Mucosa of descending colon (tissue), 3 donors: ENCODE results near the gene CAMSAP1. TPM values are rescaled to one million over a fixed set of nuclear protein-coding genes. Genes with fewer than 3 reads are reported as not detected.
"Not testable (repeated sequence)": the region's sequence is repeated elsewhere in the genome, so short reads cannot be mapped to it uniquely, and the experiment has no call there.

Experiments
- ATAC-seq: fragments of 200-7000 bp; cut with Tn5 transposase; one replicate; pipeline ENCODE4 v1.9.1; 2020; ENCODE audit warnings: mild to moderate bottlenecking, moderate library complexity
- DNase-seq, 3 donors: peaks; one replicate each; pipeline ENCODE4 v3.0.0-alpha.2; 2020
- H3K36me3 ChIP-seq: fragments of 200-600 bp; one replicate; pipeline ENCODE4 v1.8.0; 2021; ENCODE audit warnings: low read depth, mild to moderate bottlenecking
- H3K4me1 ChIP-seq: fragments of 200-600 bp; one replicate; pipeline ENCODE4 v1.8.0; 2021; ENCODE audit warnings: low read depth, mild to moderate bottlenecking
- H3K4me3 ChIP-seq: fragments of 200-600 bp; one replicate; pipeline ENCODE4 v1.8.0; 2021; ENCODE audit warnings: mild to moderate bottlenecking
- H3K9me3 ChIP-seq: fragments of 200-600 bp; one replicate; pipeline ENCODE4 v1.8.0; 2021; ENCODE audit warnings: mild to moderate bottlenecking
- intact Hi-C, 2 donors: fragments of 100-400 bp; cut with DNase I in 1 of 2; cut with micrococcal nuclease in 1 of 2; formaldehyde crosslinking; loops; one replicate each; pipeline versions ENCODE4 v1.11.0 to v1.11.1; 2022; cut with DNase I, micrococcal nuclease
- total RNA-seq, 3 donors: library from RNA; stranded (reverse); fragmentation: NEBNext Ultra II Directional in 2 of 3; extraction: Animal tissue kit (Norgen Biotek cat#: 25700) in 2 of 3; gene quantifications; one replicate each; pipeline versions ENCODE4 v1.2.1 to v1.2.4, GENCODE V29; 2021 to 2023
- TF ChIP-seq, protein P1 (sequence below): fragments of 200-600 bp; IDR thresholded peaks from one replicate; pipeline ENCODE4 v1.8.0; 2022; ENCODE audit warnings: antibody characterized with exemption, mild to moderate bottlenecking
- donor health status: DM: no; HTN: no; CAD: no; lungs with moderate emphysema.
- donor health status: DM: no; HTN: no; CAD: no.
- donor health status: DM: no; HTN: yes; CAD: no.

CAMSAP1 gene
- total RNA-seq, 3 donors from 2014 or later: 11.5 to 37.8 (median 14.3) TPM

DNA sequence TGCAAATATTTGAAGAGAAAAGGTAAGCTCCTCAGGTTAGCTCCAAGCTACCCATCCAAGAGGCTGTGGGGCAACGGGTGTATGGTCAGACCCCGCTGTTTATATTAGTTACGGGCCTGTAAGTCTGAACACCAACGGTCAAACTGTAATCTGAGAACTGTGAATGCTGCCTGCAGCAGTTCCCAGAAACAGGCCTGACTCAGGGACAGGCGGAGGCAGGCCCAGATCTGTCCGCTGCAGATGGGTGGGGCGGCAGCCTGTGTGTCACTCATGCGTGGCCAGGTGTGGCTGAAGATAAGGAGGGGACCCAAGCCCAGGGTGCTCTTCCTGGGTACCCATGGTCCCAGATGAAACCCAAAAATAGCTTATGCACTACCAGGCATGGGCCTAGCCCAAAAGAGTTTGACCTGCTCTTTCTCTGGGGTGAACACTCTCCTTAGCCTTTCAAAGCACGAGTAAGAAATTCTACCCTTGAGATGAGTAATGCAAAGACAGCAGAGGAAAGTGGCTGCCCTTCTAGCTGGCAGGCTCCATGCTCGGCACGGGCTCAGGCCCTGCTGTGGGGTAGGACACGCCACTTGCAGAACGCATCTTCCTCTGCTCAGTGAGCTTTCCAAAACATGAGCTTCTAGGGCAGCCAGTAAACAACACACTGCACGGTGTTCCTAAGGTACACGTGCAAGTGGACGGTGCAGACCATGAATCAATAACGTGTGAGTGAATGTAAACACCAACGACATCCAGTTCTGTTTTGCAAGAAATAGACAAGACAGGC is 44.7 kb upstream of the CAMSAP1 start:
- no peaks in the 10 kb centered on the region for H3K4me1 ChIP-seq
- no peak for DNase-seq
- peaks cover 9% of the 10 kb centered on the region for H3K36me3 ChIP-seq
- TF ChIP-seq, protein P1, sequence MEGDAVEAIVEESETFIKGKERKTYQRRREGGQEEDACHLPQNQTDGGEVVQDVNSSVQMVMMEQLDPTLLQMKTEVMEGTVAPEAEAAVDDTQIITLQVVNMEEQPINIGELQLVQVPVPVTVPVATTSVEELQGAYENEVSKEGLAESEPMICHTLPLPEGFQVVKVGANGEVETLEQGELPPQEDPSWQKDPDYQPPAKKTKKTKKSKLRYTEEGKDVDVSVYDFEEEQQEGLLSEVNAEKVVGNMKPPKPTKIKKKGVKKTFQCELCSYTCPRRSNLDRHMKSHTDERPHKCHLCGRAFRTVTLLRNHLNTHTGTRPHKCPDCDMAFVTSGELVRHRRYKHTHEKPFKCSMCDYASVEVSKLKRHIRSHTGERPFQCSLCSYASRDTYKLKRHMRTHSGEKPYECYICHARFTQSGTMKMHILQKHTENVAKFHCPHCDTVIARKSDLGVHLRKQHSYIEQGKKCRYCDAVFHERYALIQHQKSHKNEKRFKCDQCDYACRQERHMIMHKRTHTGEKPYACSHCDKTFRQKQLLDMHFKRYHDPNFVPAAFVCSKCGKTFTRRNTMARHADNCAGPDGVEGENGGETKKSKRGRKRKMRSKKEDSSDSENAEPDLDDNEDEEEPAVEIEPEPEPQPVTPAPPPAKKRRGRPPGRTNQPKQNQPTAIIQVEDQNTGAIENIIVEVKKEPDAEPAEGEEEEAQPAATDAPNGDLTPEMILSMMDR: no peak
- no peak overlapping the region for H3K4me3 ChIP-seq
- intact Hi-C loops: no loop called here
- H3K9me3 ChIP-seq: no peaks in the 10 kb centered on the region
- ATAC-seq: no peak

- ATAC-seq, H3K4me3 ChIP-seq, H3K36me3 ChIP-seq, DNase-seq, intact Hi-C loops, H3K4me1 ChIP-seq, H3K9me3 ChIP-seq: not testable (repeated sequence)
Measured at GRCh38 chr9:135951310-135951709, 44.0 kb upstream of the CAMSAP1 start.

GRCh38 chr9:135950841-135951240 is 43.5 kb upstream of the CAMSAP1 start:
- H3K9me3 ChIP-seq, H3K4me1 ChIP-seq, ATAC-seq, DNase-seq, intact Hi-C loops, H3K36me3 ChIP-seq, H3K4me3 ChIP-seq: not testable (repeated sequence)

- intact Hi-C loops: no loop called here
- Histone ChIP-seq H3K36me3 (peaks cover 9% of the 10 kb centered on the region), H3K9me3 (no peaks in the 10 kb centered on the region), H3K4me3 (no peak overlapping the region), H3K4me1 (no peaks in the 10 kb centered on the region)
- ATAC-seq: no peak
- TF ChIP-seq, protein P1: no peak
- no peak for DNase-seq
Measured at GRCh38 chr9:135950135-135950682, 42.9 kb upstream of the CAMSAP1 start.

GRCh38 chr9:135949501-135950134 is 42.3 kb upstream of the CAMSAP1 start:
- no peak for DNase-seq

DNA sequence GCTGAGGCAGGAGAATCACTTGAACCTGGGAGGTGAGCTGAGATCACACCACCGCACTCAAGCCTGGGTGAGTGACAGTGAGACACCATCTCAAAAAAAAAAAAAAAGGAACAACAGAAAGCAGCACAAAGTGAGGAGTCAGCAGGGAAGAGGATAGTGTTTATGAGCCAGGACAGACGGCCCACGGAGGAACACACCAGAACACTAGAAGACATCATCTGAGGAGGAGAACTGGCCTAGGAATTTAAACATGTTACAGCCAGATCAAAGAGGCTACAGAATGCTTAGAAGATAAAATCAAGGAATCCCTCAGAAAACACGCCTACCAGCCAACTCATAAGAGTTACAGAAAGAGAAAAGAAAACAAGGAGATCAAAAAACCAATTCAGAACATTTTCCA is 41.6 kb upstream of the CAMSAP1 start:
- H3K36me3 ChIP-seq: peaks cover 21% of the 10 kb centered on the region
- no peaks in the 10 kb centered on the region for H3K4me1 ChIP-seq
- H3K9me3 ChIP-seq: no peaks in the 10 kb centered on the region
- intact Hi-C loops: no loop called here
- TF ChIP-seq, protein P1: no peak
- DNase-seq (no peak), ATAC-seq (no peak)
- H3K4me3 ChIP-seq: no peak overlapping the region

More at GRCh38 chr9:135949501-135950134, 42.3 kb upstream of the CAMSAP1 start:
- Histone ChIP-seq H3K4me1 (no peaks in the 10 kb centered on the region), H3K4me3 (no peak overlapping the region), H3K9me3 (no peaks in the 10 kb centered on the region), H3K36me3 (peaks cover 14% of the 10 kb centered on the region)
- ATAC-seq: no peak
- intact Hi-C loops: no loop called here
- TF ChIP-seq, protein P1: no peak
